ENCODE data around the gene STIM1.
"Not testable (repeated sequence)": the region's sequence is repeated elsewhere in the genome, so short reads cannot be mapped to it uniquely, and the experiment has no call there.

The STIM1 gene

GRCh38 chr11:4111834-4112233 lies 256.4 kb downstream of the STIM1 start:
- no peak for FAIRE-seq
- DNase-seq (ENCODE audit: insufficient read length) = no peak
- TF ChIP-seq POLR2AphosphoS5 (IDR thresholded peaks at IDR 0.05; ENCODE audit: low read depth, low read length) = no peak
- no peak for TF ChIP-seq TAF1 (IDR thresholded peaks at IDR 0.05; ENCODE audit: borderline replicate concordance, low read depth, low read length)
- no peak for TF ChIP-seq POLR2A (IDR thresholded peaks at IDR 0.05; ENCODE audit: low read depth, low read length)

- TF ChIP-seq POLR2A (IDR thresholded peaks at IDR 0.05; ENCODE audit: low read depth, low read length) (no peak), POLR2AphosphoS5 (IDR thresholded peaks at IDR 0.05; ENCODE audit: low read depth, low read length) (no peak), TAF1 (IDR thresholded peaks at IDR 0.05; ENCODE audit: borderline replicate concordance, low read depth, low read length) (no peak)
- FAIRE-seq = no peak
- no peak for DNase-seq (ENCODE audit: insufficient read length)
Measured at GRCh38 chr11:4115128-4115527, 259.7 kb downstream of the STIM1 start.

- TF ChIP-seq TAF1 (IDR thresholded peaks at IDR 0.05; ENCODE audit: borderline replicate concordance, low read depth, low read length) (no peak), POLR2A (IDR thresholded peaks at IDR 0.05; ENCODE audit: low read depth, low read length) (no peak), POLR2AphosphoS5 (IDR thresholded peaks at IDR 0.05; ENCODE audit: low read depth, low read length) (no peak)
- DNase-seq (ENCODE audit: insufficient read length) = no peak
- FAIRE-seq = no peak
Measured at GRCh38 chr11:4118107-4118506, 262.6 kb downstream of the STIM1 start.

- no peak for FAIRE-seq
- no peak for DNase-seq (ENCODE audit: insufficient read length)
- TF ChIP-seq POLR2AphosphoS5 (IDR thresholded peaks at IDR 0.05; ENCODE audit: low read depth, low read length) (no peak), TAF1 (IDR thresholded peaks at IDR 0.05; ENCODE audit: borderline replicate concordance, low read depth, low read length) (no peak), POLR2A (IDR thresholded peaks at IDR 0.05; ENCODE audit: low read depth, low read length) (no peak)
Measured at GRCh38 chr11:4123218-4123617, 267.8 kb downstream of the STIM1 start.

GRCh38 chr11:4125141-4125540 lies 269.7 kb downstream of the STIM1 start:
- TF ChIP-seq TAF1 (IDR thresholded peaks at IDR 0.05; ENCODE audit: borderline replicate concordance, low read depth, low read length) = no peak
- no peak for TF ChIP-seq POLR2AphosphoS5 (IDR thresholded peaks at IDR 0.05; ENCODE audit: low read depth, low read length)
- no peak for TF ChIP-seq POLR2A (IDR thresholded peaks at IDR 0.05; ENCODE audit: low read depth, low read length)
- FAIRE-seq = no peak
- no peak for DNase-seq (ENCODE audit: insufficient read length)

- DNase-seq (ENCODE audit: insufficient read length) (no peak), FAIRE-seq (no peak)
- no peak for TF ChIP-seq POLR2AphosphoS5 (IDR thresholded peaks at IDR 0.05; ENCODE audit: low read depth, low read length)
- TF ChIP-seq POLR2A (IDR thresholded peaks at IDR 0.05; ENCODE audit: low read depth, low read length) = no peak
- TF ChIP-seq TAF1 (IDR thresholded peaks at IDR 0.05; ENCODE audit: borderline replicate concordance, low read depth, low read length) = no peak
Measured at GRCh38 chr11:4127357-4127756, 271.9 kb downstream of the STIM1 start.

- not testable (repeated sequence) for DNase-seq (ENCODE audit: insufficient read length)
- FAIRE-seq = peak; percentile 17
Measured at GRCh38 chr11:4130219-4130618, 274.8 kb downstream of the STIM1 start.

- DNase-seq (ENCODE audit: insufficient read length) (no peak), FAIRE-seq (peak; percentile 68)
- TF ChIP-seq POLR2AphosphoS5 (IDR thresholded peaks at IDR 0.05; ENCODE audit: low read depth, low read length) (no peak), POLR2A (IDR thresholded peaks at IDR 0.05; ENCODE audit: low read depth, low read length) (no peak), TAF1 (IDR thresholded peaks at IDR 0.05; ENCODE audit: borderline replicate concordance, low read depth, low read length) (no peak)
Measured at GRCh38 chr11:4134806-4135205, 279.3 kb downstream of the STIM1 start.

GRCh38 chr11:4138497-4138896 lies 283.0 kb downstream of the STIM1 start:
- no peak for TF ChIP-seq POLR2AphosphoS5 (IDR thresholded peaks at IDR 0.05; ENCODE audit: low read depth, low read length)
- no peak for TF ChIP-seq TAF1 (IDR thresholded peaks at IDR 0.05; ENCODE audit: borderline replicate concordance, low read depth, low read length)
- TF ChIP-seq POLR2A (IDR thresholded peaks at IDR 0.05; ENCODE audit: low read depth, low read length) = no peak
- DNase-seq (ENCODE audit: insufficient read length) (no peak), FAIRE-seq (no peak)

- TF ChIP-seq POLR2AphosphoS5 (IDR thresholded peaks at IDR 0.05; ENCODE audit: low read depth, low read length) = no peak
- TF ChIP-seq TAF1 (IDR thresholded peaks at IDR 0.05; ENCODE audit: borderline replicate concordance, low read depth, low read length) = no peak
- no peak for TF ChIP-seq POLR2A (IDR thresholded peaks at IDR 0.05; ENCODE audit: low read depth, low read length)
- DNase-seq (ENCODE audit: insufficient read length) (no peak), FAIRE-seq (no peak)
Measured at GRCh38 chr11:4140067-4140636, 284.7 kb downstream of the STIM1 start.

Data from GM12892 (cell line).